ENCODE data around the gene DNAH11.

DNA sequence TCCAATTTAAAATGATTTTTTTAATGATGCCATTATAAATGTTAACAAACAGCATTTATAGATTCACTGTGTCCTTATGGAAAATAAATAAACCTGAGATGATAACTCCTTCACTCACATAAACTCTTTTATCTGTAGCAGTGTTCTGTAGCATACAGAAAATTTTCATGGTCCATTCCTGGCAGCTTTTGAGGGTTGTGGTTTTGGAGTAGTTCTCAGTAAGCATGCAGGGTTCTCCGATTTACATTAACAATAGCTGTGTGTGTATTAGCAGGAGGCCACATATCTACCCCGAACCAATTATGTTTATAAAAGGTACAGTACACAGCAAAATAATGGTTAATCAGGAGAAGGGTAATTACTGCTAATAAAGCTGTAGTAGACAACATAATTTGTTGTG lies 240.2 kb downstream of the DNAH11 start:
- TF ChIP-seq POLR2A (IDR thresholded peaks at IDR 0.05; ENCODE audit: low read depth, low read length) (no peak), RAD21 (IDR thresholded peaks at IDR 0.05; ENCODE audit: low read length) (no peak), RFX5 (IDR thresholded peaks at IDR 0.05; ENCODE audit: low read depth, low read length) (no peak), SMC3 (IDR thresholded peaks at IDR 0.05; ENCODE audit: low read depth, low read length) (no peak), RCOR1 (IDR thresholded peaks at IDR 0.05; ENCODE audit: insufficient replicate concordance, low read length) (no peak), FOS (IDR thresholded peaks at IDR 0.05; ENCODE audit: low read depth, low read length) (no peak)
- TF ChIP-seq, protein P1, sequence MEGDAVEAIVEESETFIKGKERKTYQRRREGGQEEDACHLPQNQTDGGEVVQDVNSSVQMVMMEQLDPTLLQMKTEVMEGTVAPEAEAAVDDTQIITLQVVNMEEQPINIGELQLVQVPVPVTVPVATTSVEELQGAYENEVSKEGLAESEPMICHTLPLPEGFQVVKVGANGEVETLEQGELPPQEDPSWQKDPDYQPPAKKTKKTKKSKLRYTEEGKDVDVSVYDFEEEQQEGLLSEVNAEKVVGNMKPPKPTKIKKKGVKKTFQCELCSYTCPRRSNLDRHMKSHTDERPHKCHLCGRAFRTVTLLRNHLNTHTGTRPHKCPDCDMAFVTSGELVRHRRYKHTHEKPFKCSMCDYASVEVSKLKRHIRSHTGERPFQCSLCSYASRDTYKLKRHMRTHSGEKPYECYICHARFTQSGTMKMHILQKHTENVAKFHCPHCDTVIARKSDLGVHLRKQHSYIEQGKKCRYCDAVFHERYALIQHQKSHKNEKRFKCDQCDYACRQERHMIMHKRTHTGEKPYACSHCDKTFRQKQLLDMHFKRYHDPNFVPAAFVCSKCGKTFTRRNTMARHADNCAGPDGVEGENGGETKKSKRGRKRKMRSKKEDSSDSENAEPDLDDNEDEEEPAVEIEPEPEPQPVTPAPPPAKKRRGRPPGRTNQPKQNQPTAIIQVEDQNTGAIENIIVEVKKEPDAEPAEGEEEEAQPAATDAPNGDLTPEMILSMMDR (conservative IDR thresholded peaks at IDR 0.05; ENCODE audit: low read depth, low read length): no peak

Data from IMR-90 (cell line).